Uterus (tissue), 4 donors: ENCODE data around the gene PTPRR. TPM values are rescaled to one million over a fixed set of nuclear protein-coding genes. Genes with fewer than 3 reads are reported as not detected.

Source experiments
- DNase-seq, 2 donors: peaks; one replicate each; pipeline ENCODE4 v3.0.0-alpha.2; 2019 to 2020
- H3K27ac ChIP-seq, 2 donors: fragments of 200-600 bp; sonication (generic); 1 replicate in 1 of 2; 2 replicates in 1 of 2; pipeline ENCODE4 v1.5.1; 2016 to 2018
- H3K27me3 ChIP-seq, 2 donors: fragments of 200-600 bp; sonication (generic); one replicate each; pipeline ENCODE4 v1.5.1; 2018 to 2019; ENCODE audit warnings: control low read depth in 1 of 2
- H3K36me3 ChIP-seq, 2 donors: fragments of 200-600 bp; sonication (generic); one replicate each; pipeline ENCODE4 v1.5.1; 2019; ENCODE audit warnings: control low read depth in 1 of 2
- H3K4me1 ChIP-seq, 2 donors: fragments of 200-600 bp; sonication (generic); one replicate each; pipeline ENCODE4 v1.5.1; 2018 to 2019; ENCODE audit warnings: control low read depth in 1 of 2
- H3K4me3 ChIP-seq, 2 donors: fragments of 200-600 bp; sonication (generic); 1 replicate in 1 of 2; 2 replicates in 1 of 2; pipeline ENCODE4 v1.5.1; 2018 to 2019; ENCODE audit warnings: mild to moderate bottlenecking in 1 of 2
- H3K9me3 ChIP-seq, 2 donors: fragments of 200-600 bp; sonication (generic); one replicate each; pipeline ENCODE4 v1.5.1; 2019; ENCODE audit warnings: control low read depth in 1 of 2
- CTCF ChIP-seq, 4 experiments: fragments of 200-600 bp in 2 of 4; fragments of 450-650 bp in 2 of 4; sonication (generic) in 2 of 4; IDR thresholded peaks; one replicate each; pipeline ENCODE4 v1.5.1; 2016 to 2019; ENCODE audit warnings: antibody characterized with exemption in 4 of 4, mild to moderate bottlenecking in 2 of 4, moderate library complexity in 1 of 4
- POLR2A ChIP-seq, 2 donors: fragments of 450-650 bp; IDR thresholded peaks; one replicate each; pipeline ENCODE4 v1.6.1; 2016; ENCODE audit warnings: antibody characterized with exemption in 2 of 2, mild to moderate bottlenecking in 1 of 2, moderate library complexity in 1 of 2
- intact Hi-C: fragments of 100-400 bp; cut with DNase I; formaldehyde crosslinking; loops from one replicate; pipeline ENCODE4 v1.15.1; 2023; ENCODE audit warnings: low total_unique reads
- total RNA-seq, 4 donors: library from RNA; depleted of rRNA in 3 of 4; stranded (reverse); fragments of >200 nt in 3 of 4; gene quantifications; one replicate each; pipeline versions ENCODE4 v1.1.0 to v1.2.4, GENCODE V29; 2014 to 2023
- donor health status: DM: yes; HTN: yes; CAD: no.

Gene PTPRR
- total RNA-seq, 4 donors from 2014 or later = 0.62 to 43.3 (median 7.6) TPM

DNA sequence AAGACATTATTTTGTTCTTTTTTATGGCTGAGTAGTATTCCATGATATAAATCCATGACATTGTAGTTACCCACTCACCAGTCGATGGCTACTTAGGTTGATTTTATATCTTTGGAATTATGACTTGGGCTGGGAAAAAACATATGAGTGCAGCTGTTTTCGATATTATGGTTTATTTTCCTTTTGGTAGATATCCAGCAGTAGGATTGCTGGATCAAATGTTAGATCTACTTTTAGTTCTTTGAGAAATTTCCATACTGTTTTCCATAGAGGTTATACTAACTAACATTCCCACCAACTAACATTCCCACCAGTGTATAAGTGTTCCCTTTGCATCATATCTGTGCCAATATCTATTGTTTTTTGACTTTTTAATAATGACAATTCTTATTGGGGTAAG, 29.9 kb upstream of the PTPRR start:
- no peak for DNase-seq
- H3K36me3 ChIP-seq = no peaks in the 10 kb centered on the region
- H3K4me1 ChIP-seq = no peaks in the 10 kb centered on the region
- no peaks in the 10 kb centered on the region for H3K27me3 ChIP-seq
- no peak overlapping the region for H3K27ac ChIP-seq
- intact Hi-C loops = no loop called here
- TF ChIP-seq CTCF (IDR thresholded peaks at IDR 0.05) (no peak), POLR2A (IDR thresholded peaks at IDR 0.05) (no peak)
- H3K4me3 ChIP-seq = no peak overlapping the region
- H3K9me3 ChIP-seq = no peaks in the 10 kb centered on the region

DNA sequence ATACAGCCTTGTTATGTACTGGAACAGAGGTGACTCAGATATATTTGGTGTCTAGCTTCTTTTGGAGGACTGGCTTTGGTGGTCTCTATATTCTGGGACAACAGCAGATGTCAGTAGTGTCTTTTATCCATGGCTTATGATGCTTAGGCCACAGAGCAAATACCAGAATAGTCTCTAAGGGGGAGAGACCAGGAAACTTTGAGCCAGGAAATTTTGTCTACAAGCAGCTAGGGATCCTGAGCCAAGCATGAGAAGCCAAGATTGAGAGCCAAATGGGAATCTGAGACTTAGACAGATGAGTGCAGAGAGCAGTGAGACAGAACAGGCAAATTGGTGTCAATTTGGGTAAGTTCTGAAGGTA, 28.4 kb upstream of the PTPRR start:
- H3K4me1 ChIP-seq = no peaks in the 10 kb centered on the region
- TF ChIP-seq POLR2A (IDR thresholded peaks at IDR 0.05) (no peak), CTCF (IDR thresholded peaks at IDR 0.05) (no peak)
- no peaks in the 10 kb centered on the region for H3K9me3 ChIP-seq
- no peak overlapping the region for H3K4me3 ChIP-seq
- no peaks in the 10 kb centered on the region for H3K36me3 ChIP-seq
- intact Hi-C loops = no loop called here
- no peak for DNase-seq
- H3K27me3 ChIP-seq = no peaks in the 10 kb centered on the region
- no peak overlapping the region for H3K27ac ChIP-seq

GRCh38 chr12:70948236-70948975, 27.9 kb upstream of the PTPRR start:
- intact Hi-C loops = no loop called here
- no peaks in the 10 kb centered on the region for H3K9me3 ChIP-seq
- H3K27me3 ChIP-seq = no peaks in the 10 kb centered on the region
- H3K4me3 ChIP-seq = no peak overlapping the region
- no peak overlapping the region for H3K27ac ChIP-seq
- H3K4me1 ChIP-seq = no peaks in the 10 kb centered on the region
- H3K36me3 ChIP-seq = no peaks in the 10 kb centered on the region
- TF ChIP-seq CTCF (IDR thresholded peaks at IDR 0.05) (no peak), POLR2A (IDR thresholded peaks at IDR 0.05) (no peak)
- no peak for DNase-seq

DNA sequence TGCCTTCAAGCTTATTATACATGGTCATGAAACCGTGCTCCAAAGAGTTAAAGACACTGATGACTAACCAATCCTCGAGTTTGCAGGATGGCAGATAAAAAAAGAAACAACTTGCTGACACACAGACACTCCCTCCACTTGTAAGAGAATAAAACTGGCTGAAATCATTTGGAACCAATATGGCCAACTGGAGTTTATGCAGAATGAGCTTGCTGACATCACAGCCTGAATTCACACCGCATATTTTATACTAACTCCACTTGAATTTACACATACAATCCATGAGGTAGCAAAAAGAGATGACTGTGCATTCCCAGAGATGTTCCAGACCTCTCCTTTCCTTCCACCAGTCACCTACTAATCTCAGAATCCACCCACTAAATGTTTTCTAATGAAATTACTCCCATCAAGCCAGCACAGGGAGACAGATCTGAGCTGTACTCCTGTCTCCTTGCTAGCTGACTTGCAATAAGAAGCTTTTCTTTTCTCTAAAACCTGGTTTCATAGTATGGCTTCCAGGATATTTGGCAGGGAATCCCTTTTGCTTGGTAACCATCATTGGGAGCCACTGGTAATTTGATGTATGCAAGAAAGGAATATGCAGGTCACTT, 15.8 kb upstream of the PTPRR start:
- no peak for DNase-seq
- Histone ChIP-seq H3K27ac (no peak overlapping the region), H3K9me3 (no peaks in the 10 kb centered on the region), H3K27me3 (no peaks in the 10 kb centered on the region), H3K4me1 (no peaks in the 10 kb centered on the region), H3K36me3 (no peaks in the 10 kb centered on the region), H3K4me3 (no peak overlapping the region)
- TF ChIP-seq POLR2A (IDR thresholded peaks at IDR 0.05) (no peak), CTCF (IDR thresholded peaks at IDR 0.05) (no peak)
- intact Hi-C loops = no loop called here

DNA sequence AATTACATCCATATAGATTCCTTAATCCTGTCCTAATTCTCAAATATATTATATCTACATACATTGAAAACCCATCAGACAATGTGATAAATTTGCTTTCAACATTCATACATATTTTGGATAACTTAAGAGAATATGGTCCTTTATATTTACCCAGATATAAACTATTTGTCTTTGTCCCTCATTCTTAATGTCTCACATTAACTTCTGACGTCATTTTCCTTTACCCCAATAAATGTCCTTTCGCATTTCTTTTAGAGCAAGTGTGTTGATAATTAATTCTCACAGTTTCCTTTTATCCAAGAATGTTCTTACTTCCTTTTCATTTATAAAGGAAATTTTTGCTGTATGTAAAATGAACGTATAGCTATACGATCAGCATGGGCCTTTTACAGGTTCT, 12.6 kb upstream of the PTPRR start:
- H3K27ac ChIP-seq = no peak overlapping the region
- DNase-seq = no peak
- intact Hi-C loops = no loop called here
- no peak overlapping the region for H3K4me3 ChIP-seq
- TF ChIP-seq POLR2A (IDR thresholded peaks at IDR 0.05) (no peak), CTCF (IDR thresholded peaks at IDR 0.05) (no peak)
- no peaks in the 10 kb centered on the region for H3K36me3 ChIP-seq
- no peaks in the 10 kb centered on the region for H3K4me1 ChIP-seq
- H3K9me3 ChIP-seq = no peaks in the 10 kb centered on the region
- H3K27me3 ChIP-seq = no peaks in the 10 kb centered on the region
